ENCODE measurements around the gene RNASE8.

DNA sequence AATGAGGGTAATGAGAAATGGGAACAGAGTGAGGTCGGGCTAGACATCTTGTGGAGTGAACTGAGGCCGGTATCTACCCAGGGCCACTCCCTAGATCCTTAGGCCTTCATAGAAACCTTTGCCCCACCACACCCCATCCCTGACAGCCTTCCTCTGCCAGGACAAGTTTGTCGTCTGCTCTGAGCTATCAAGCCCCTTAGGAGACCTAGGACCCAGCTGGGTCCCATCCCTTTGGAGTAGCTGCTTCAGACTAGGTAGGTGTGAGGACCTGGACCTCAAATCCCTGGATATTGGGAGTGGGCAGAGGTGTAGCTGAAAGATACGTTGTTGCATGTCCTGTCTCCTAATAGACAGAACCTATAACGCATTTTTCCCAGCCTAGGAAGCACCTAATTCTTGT is 43.3 kb downstream of the RNASE8 start, which contains the start of gene TMEM253:
- TF ChIP-seq POLR2A (IDR thresholded peaks at IDR 0.05; ENCODE audit: low read depth, low read length) (no peak), SIN3A (IDR thresholded peaks at IDR 0.05; ENCODE audit: low read depth, low read length) (no peak), SPI1 (IDR thresholded peaks at IDR 0.05; ENCODE audit: borderline replicate concordance, insufficient read depth, low read depth, low read length) (no peak), RFX5 (IDR thresholded peaks at IDR 0.05; ENCODE audit: low read depth, low read length) (no peak)
- TF ChIP-seq, protein P1, sequence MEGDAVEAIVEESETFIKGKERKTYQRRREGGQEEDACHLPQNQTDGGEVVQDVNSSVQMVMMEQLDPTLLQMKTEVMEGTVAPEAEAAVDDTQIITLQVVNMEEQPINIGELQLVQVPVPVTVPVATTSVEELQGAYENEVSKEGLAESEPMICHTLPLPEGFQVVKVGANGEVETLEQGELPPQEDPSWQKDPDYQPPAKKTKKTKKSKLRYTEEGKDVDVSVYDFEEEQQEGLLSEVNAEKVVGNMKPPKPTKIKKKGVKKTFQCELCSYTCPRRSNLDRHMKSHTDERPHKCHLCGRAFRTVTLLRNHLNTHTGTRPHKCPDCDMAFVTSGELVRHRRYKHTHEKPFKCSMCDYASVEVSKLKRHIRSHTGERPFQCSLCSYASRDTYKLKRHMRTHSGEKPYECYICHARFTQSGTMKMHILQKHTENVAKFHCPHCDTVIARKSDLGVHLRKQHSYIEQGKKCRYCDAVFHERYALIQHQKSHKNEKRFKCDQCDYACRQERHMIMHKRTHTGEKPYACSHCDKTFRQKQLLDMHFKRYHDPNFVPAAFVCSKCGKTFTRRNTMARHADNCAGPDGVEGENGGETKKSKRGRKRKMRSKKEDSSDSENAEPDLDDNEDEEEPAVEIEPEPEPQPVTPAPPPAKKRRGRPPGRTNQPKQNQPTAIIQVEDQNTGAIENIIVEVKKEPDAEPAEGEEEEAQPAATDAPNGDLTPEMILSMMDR (IDR thresholded peaks at IDR 0.05 in 2 of 3, conservative IDR thresholded peaks at IDR 0.05 in 1 of 3; ENCODE audit: control insufficient read depth in 2 of 3, extremely low read depth in 1 of 3, insufficient read depth in 1 of 3, low read depth in 3 of 3, low read length in 3 of 3): no peak
- TF ChIP-seq, protein P2, sequence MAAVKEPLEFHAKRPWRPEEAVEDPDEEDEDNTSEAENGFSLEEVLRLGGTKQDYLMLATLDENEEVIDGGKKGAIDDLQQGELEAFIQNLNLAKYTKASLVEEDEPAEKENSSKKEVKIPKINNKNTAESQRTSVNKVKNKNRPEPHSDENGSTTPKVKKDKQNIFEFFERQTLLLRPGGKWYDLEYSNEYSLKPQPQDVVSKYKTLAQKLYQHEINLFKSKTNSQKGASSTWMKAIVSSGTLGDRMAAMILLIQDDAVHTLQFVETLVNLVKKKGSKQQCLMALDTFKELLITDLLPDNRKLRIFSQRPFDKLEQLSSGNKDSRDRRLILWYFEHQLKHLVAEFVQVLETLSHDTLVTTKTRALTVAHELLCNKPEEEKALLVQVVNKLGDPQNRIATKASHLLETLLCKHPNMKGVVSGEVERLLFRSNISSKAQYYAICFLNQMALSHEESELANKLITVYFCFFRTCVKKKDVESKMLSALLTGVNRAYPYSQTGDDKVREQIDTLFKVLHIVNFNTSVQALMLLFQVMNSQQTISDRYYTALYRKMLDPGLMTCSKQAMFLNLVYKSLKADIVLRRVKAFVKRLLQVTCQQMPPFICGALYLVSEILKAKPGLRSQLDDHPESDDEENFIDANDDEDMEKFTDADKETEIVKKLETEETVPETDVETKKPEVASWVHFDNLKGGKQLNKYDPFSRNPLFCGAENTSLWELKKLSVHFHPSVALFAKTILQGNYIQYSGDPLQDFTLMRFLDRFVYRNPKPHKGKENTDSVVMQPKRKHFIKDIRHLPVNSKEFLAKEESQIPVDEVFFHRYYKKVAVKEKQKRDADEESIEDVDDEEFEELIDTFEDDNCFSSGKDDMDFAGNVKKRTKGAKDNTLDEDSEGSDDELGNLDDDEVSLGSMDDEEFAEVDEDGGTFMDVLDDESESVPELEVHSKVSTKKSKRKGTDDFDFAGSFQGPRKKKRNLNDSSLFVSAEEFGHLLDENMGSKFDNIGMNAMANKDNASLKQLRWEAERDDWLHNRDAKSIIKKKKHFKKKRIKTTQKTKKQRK (IDR thresholded peaks at IDR 0.05; ENCODE audit: low read depth, low read length): no peak

Measured in GM12878 (cell line).